SK-N-SH (cell line): ENCODE data around the gene GPD2. TPM values are rescaled to one million over a fixed set of nuclear protein-coding genes. Genes with fewer than 3 reads are reported as not detected.

Source experiments
- polyA plus RNA-seq, 3 experiments: library from polyadenylated mRNA; depleted of rRNA; stranded (reverse); fragments of >200 nt; gene quantifications; 2 replicates each; pipeline ENCODE4 v1.2.3, GENCODE V29; 2012

The GPD2 gene
- polyA plus RNA-seq, 1 of the 3 experiments (the other 2 are of a cell fraction), result 4.8 TPM

Other genes with a start within 250 kb of the GPD2 start
- gene NR4A2, start 103.7 kb upstream of the GPD2 start, polyA plus RNA-seq (2012; rRNA removed), result 13.9 and 16.2 TPM in 2 replicates